GM18519 (cell line): ENCODE results near the gene LCN10.
A peak's percentile ranks its signal among the peaks of the same experiment; 100 is the strongest.
"Not testable (repeated sequence)": the region's sequence is repeated elsewhere in the genome, so short reads cannot be mapped to it uniquely, and the experiment has no call there.

Experiments
- ATAC-seq: cut with Tn5 transposase; IDR thresholded peaks from one replicate; pipeline ENCODE4 v1.9.1; 2021; ENCODE audit warnings: mild to moderate bottlenecking, moderate library complexity; ENCODE audit not compliant: unreplicated experiment, low FRiP score

LCN10 gene

DNA sequence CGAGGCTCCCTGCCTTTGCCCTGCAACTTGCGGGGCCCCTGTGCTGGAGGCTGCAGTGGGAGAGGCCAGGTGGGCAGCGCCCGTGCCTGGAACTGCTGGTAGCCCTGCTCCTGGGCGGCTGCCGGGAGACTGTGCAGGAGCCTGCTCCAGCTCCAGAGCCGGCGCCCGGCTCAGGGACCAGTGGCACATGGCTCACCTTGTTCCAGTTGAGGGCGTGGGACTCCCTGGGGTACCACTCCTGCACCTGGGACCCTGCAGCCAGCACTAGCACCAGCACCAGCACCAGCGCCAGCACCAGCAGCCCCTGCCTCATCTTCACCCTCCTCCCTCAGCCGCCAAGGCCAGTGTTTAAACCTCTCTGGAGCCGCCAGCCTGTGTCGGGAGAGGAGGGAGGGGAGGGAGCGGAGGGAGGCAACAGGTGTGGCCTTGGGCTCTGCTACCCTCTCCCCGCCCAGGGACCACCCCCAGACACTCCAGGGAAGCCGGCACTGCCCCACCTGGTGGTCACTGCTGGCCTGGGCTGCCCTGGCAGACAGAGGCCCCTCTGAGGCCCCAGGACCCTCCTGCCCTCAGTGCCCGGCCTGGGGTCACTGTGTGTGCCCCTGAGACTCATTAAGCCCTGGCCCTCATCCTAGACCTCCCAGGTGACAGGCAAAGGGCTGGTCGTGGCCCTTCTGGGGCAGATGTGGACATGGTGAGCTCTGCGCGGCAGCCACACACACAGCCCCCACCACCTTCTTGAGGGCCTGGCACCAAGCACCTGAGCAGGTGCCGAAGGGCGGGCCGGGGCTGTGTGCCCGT lies at the start of gene LCN10:
LCN10 (minus strand) TSS at position 350 of the 801 bp plus-strand sequence; CDS start at position 313, 37 bp downstream.
- ATAC-seq, result no peak

DNA sequence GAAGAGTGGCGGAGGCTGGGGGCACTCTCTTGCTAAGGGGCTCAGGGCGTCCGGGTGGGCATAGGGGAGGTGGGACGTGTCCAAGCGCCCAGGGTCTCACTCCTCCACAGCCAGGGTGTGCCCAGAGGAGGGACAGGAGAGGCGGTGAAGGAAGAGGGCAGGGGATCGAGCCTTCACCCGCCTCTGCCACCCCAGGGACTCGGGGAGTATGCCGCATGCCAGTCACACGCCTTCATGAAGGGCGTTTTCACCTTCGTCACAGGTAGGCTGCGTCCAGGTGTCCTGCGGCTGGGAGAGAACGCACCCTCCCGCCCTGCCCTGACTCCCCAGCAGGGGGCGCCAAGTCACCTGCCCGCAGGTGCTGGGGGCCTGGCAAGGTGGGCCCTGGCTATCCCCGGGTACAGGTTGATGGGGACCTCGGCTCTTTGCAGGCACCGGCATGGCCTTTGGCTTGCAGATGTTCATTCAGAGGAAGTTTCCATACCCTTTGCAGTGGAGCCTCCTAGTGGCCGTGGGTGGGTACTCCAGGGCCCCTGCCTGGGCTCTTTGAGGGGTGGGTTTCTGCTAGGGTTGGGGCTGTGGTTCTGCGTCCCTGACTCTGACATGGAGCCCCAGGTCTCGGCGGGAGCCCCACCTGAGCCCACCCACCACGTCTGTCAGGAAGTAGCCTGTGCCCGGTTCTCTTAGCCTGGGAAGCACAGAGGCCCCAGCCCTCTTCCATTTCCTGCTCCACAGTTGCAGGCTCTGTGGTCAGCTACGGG lies 49.0 kb upstream of the LCN10 start:
- ATAC-seq, result no peak

DNA sequence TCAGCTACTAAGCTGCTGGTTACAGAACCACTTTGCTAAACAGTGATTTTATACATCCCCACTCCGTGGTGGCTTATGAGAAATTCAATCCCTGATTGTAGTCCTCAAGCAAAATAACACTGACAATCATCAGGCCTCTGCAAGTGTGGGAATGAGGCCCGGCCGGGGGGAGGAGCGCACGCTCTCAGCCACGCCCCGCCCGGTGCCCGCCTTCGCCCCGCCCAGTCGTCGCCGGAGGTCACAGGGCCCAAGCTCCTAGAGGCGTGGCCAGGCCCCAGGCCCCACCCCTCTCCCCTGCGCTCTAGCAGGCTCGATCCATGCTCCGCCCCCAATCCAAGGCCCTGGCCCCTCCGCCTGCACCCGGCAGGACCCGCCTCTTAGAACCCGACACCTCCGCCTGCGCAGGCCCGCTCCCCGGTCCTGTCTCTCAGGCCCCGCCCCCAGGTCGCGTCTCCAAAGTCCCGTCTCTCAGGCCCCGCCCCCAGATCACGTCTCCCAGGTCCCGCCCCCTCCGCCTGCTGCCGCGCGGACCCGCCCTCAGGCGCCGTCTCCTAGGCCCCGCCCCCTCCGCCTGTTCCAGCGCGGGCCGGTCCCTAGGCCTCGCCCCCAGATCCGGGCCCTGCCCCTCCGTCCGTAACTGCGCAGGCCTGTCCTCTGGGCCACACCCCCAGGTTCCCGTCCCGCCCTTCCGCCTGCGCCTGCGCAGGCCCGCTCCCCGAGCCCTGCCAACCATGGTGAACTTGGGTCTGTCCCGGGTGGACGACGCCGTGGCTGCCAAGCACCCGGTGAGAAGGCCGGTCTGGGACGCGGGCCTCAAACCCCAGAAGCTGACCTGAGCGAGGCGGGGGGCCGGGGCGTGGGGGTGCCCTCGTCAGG lies 48.1 kb upstream of the LCN10 start, which contains the start of gene TMEM141:
TMEM141 (plus strand) TSS at position 705 of the 876 bp plus-strand sequence; CDS start at position 732, 27 bp downstream.
- ATAC-seq, result peak; percentile 69

GRCh38 chr9:136789523-136789937 lies 46.8 kb upstream of the LCN10 start:
- ATAC-seq, result no peak

GRCh38 chr9:136788644-136789522 lies 46.1 kb upstream of the LCN10 start:
- ATAC-seq, result not testable (repeated sequence)

DNA sequence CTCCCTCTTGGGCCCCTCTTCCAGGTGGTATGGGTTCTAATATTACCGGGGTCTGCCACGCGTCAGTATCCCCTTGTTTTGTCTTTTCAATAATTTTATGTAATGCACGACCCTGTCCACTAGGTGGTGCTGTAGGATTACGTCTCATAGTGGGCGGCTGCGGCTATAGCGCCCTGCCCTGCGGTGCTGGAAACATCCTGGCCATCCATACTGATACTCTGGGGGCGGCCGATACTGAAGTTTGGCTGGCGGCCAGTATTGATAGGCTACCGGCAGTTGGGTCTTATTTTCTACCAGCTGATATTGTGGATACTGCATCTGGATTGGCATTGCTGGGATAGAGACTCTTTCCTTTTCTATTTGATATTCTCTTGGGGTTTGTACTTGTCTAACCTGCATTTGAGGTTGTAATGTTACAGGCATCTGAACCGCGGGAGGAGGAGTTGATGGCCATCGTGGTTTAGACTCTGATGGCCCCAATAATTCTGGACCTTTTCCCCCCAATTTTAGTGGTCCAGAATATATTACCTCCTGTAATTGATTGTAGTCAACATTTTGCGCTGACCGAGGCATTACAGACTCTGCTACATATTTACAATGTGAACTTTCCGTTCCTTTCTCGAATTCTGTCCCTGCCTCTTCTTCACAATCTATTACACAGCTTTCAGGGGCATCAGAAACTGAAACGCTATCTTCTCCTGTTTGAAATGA lies 45.1 kb upstream of the LCN10 start:
- no peak for ATAC-seq

GRCh38 chr9:136786983-136787382 lies 44.2 kb upstream of the LCN10 start:
- not testable (repeated sequence) for ATAC-seq

GRCh38 chr9:136786451-136786850 lies 43.7 kb upstream of the LCN10 start:
- ATAC-seq, result no peak

- not testable (repeated sequence) for ATAC-seq
Measured at GRCh38 chr9:136785565-136786355, 43.0 kb upstream of the LCN10 start.

GRCh38 chr9:136784997-136785361 lies 42.2 kb upstream of the LCN10 start:
- ATAC-seq, result no peak

DNA sequence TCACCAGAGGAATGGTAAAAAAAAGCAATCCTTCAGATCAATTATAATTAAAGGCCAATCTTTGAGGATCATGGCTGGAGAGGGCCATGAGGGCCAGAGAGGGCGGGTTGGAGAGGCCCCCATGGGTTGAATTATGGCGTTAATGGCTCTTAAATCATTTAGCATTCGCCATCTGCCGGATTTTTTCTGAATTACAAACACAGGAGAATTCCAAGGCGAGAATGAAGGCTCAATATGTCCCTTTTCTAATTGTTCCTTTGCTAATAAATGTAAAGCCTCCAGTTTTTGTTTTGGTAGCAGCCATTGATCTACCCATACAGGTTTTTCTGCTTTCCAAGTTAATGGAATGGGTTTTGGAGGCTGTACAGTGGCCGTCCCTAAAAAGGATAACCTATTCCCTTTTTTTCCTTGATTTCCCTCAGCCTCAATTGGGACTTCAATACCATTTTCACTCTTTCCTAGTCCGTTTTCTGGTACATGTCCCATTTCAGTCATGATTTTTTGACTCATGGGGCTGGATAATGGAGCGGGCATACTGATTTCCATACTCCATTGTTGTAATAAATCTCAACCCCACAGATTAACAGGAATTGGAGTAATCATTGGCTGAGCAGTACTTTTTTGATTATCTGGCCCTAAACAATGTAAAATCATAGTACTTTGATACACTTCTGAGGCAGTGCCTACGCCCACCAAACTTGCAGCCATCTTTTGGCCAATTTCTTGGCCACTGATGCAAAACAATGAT lies 41.7 kb upstream of the LCN10 start:
- no peak for ATAC-seq

DNA sequence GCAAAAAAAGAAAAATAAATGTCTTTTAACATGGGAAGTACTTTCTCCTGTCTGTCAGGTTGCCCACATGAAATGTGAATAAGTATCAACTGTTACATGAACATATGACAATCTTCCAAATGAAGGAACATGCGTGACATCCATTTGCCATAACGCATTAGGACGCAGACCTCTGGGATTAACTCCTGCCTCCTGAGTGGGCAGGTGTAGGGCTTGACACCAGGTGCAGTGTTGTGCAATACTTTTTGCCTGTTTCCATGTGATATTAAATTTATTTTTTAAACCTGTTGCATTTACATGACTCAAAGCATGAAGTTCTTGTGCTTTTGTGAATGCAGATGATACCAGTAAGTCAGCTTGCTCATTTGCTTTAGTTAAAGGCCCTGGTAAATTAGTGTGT lies 39.7 kb upstream of the LCN10 start:
- no peak for ATAC-seq

DNA sequence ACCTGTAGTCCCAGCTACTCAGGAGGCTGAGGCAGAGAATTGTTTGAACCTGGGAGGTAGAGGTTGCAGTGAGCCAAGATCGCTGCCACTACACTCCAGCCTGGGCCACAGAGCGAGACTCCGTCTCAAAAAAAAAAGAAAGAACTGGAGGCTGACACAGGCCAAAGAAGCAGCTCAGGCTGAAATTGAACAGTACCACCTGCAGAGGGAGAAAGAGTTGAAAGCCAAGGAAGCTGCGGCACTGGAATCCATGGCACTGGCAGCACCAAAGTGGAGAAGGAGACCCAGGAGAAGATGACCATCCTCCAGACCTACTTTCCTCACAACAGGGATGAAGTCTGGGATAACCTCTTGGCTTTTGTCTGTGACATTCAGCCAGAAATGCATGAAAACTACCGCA lies 37.1 kb upstream of the LCN10 start:
- no peak for ATAC-seq

- no peak for ATAC-seq
Measured at GRCh38 chr9:136777359-136777758, 34.6 kb upstream of the LCN10 start.

- no peak for ATAC-seq
Measured at GRCh38 chr9:136776947-136777346, 34.2 kb upstream of the LCN10 start.

DNA sequence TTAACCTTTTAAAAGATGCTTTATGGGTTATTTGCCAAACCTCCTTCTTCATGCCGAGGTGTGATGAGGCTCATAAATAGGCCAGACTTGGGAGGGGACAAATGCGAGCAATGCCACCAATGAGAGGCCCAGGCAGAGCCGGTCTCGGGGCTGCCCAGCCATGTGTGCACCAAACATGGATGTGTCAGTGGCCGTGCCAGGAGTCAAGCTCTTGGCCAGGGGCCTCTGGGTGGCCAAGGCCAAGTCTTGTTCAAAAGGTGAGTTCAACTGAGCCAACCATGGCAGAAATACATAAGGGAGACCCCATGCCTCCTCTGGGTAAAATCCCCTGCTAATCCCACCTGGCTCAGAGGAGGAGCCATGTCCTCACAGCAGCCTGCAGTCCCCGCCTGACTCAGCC lies 32.5 kb upstream of the LCN10 start:
- ATAC-seq, result no peak

DNA sequence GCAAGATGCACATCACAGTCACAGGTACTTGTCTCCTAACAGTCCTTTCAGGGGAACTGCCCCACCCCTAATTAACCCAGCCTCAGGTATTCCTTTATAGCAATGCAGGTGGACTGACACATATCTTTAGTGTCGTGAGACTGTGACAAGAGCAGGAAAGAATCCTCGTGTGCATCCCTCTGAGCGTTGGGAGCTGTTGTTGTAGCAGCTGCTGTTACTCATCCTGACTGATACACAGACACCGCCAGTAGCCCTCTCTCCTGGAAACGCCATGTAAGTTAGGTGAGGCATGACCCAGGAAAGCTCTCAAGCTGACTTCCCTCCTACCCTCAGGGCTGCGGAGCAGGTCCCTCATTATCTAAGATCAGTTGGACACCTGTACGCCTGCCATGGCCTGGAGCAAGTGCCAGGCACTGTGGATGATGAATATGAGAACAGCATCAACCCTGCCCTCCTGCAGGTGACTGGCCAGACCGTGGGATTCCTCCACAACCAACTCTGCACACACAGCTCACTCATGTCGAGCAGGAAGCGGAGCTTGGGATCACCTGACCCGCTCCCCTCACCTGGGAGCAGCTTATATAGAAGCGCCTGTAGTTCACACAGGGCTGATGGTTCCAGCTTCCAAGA lies 31.8 kb upstream of the LCN10 start:
- ATAC-seq, result no peak
